ENCODE data around the gene WLS.

The WLS gene

GRCh38 chr1:68087184-68087583, 145.1 kb downstream of the WLS start:
- DNase-seq (ENCODE audit: low read depth in 2 of 2) = no peak

GRCh38 chr1:68085752-68086151, 146.6 kb downstream of the WLS start:
- DNase-seq (ENCODE audit: low read depth in 2 of 2) = no peak

- DNase-seq (ENCODE audit: low read depth in 2 of 2) = no peak
Observed at GRCh38 chr1:68083686-68084085, 148.6 kb downstream of the WLS start.

GRCh38 chr1:68081775-68082283, 150.5 kb downstream of the WLS start:
- DNase-seq (ENCODE audit: low read depth in 2 of 2) = no peak

- DNase-seq (ENCODE audit: low read depth in 2 of 2) = no peak
Observed at GRCh38 chr1:68078647-68079046, 153.7 kb downstream of the WLS start.

All from activated CD4-positive, alpha-beta T cell treated with anti-CD3 and anti-CD28 coated beads for 24 hours (primary cell).